NCI-H1436 (cell line): ENCODE data around the gene TBPL2.
"Not testable (repeated sequence)": the region's sequence is repeated elsewhere in the genome, so short reads cannot be mapped to it uniquely, and the experiment has no call there.

Experiments
- DNase-seq: peaks from one replicate; lab custom pipeline; 2025; lab: John Stamatoyannopoulos, UW

TBPL2 gene

DNA sequence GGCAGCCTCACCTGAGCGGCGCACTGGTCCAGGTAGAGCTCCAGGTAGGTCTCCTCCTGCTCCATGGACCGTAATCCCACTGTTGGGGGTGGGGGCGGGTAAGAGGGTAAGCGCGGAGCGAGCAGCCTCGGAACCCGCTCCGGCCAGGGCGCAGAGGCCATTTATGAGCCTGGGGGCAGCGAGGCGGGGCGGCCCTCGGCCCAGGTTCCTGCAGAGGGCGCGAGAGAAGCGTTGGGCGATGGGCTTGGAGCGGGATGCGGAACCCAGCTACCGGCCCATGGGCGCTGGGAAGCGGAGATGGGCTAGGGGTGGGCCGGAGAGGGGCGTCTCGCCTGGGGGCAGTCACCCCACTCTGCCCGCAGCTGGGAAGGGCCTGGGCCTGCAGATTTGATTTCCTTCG, at the start of gene TBPL2:
TBPL2 (minus strand) TSS at position 232 of the 400 bp plus-strand sequence; CDS start at position 65, 167 bp downstream.
- DNase-seq: no peak

DNA sequence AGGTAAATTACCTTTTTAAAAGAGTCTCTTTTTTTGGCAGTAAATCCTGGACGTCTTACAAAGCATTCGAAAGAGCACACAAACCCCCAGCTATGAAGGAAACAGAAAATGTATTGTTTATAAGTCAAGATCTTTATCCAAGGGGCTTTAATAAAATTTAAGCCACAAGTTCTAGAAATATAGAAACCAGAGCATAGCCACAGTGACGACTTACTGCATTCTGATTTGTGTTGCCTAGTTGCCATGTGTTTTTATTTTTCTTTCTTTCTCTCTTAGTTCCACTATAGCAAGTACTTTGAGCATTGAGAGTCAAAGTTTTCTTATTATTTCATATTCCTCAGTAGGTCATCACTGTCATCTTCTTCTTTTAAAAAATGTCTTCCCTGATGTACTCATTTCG, 47.8 kb upstream of the TBPL2 start:
- DNase-seq: no peak

DNA sequence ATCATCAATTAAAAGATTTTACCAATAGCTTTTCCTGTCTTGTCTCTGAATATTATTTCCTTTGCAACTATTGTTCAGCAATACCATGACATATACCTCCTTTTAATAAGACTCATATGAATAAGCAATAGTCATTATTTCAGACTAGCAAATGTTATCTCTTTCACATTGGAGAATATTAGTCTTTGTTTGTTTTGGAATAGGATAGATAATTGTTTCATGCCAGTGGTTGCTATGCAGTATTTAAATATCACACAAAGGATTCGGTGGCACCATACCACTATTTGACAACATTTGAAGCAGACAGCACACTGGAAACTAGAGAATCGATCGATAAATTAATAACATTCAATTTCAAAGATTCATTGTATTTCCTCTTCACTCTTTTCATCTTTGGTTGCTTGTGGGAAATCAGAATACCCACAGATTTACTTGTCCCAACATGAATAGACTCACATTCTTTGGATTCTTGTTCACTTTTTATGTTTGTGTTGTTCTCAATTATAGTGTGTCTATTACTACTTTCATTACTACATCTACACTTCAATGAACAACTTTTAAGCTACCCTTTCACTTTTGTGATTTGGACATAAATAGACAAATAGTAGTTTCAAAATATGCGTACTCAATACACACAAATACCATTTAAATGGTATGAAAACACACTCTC, 42.7 kb upstream of the TBPL2 start:
- DNase-seq: no peak

DNA sequence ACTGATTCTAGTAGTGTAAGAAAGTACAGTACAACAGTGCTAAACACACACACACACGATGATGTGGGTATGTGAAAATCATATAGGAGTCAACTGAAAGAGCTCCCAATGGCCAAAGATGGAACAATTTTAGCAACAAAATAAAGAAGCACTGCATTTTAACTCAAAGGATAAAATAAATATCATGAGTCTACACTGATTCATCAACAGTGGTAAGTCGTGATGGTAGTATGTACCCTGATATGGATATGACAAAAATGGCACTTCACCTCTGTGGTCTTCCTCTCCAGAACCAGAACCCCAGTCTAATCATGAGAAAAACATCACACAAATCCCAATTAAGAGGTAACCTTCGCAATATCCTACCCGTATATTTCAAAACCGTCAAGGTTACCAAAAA, 41.4 kb upstream of the TBPL2 start:
- no peak for DNase-seq

DNA sequence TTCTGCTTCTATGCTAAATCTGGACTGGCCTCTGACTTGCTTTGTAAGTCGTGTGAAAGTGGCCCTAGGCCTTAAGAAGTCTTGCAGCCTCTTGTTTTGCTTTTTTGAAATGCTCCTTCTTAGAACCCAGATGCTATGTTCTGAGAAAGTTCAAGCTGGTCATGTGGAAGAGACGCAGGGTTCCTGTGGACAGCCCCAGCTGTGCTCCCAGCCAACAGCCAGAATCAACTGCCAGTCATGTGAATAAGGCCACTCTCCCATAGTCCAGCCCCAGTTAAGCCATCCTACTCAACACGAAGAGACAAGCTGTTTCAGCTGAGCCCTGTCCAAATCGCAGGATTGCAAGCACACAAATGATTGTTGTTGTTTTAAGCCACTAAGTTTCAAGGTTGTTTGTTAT, 37.3 kb upstream of the TBPL2 start:
- no peak for DNase-seq

DNA sequence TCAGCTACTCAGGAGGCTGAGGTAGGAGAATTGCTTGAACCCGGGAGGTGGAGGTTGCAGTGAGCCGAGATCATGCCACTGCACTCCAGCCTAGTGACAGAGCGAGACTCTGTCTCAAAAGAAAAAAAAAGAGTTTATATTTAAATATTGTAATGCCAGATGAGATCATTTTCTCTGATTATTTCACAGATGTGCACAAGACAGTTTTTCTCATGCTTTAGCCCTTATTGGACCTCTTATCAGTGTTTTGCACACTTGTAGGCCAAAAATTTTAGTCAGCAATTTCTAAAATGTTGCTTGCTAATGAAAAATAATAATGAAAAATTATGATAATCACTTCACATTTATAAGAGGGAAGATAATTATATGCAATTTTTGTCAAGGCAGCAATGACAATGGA, 36.0 kb upstream of the TBPL2 start:
- not testable (repeated sequence) for DNase-seq

DNA sequence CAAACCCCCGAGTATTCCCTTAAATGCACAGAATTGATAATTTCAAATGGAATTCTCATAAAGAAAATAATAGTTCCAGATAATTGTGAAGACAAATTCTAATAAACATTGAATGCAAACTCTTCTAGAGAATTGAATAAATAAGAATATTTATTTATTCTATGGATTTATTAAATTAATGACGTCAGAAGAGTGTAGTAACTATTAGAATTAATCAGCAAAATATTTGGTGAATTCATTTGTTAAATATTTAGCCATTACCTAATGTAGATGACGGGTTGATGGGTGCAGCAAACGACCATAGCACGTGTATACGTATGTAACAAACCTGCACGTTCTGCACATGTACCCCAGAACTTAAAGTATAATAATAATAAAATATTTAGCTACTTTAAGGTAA, 33.4 kb upstream of the TBPL2 start:
- DNase-seq: no peak

DNA sequence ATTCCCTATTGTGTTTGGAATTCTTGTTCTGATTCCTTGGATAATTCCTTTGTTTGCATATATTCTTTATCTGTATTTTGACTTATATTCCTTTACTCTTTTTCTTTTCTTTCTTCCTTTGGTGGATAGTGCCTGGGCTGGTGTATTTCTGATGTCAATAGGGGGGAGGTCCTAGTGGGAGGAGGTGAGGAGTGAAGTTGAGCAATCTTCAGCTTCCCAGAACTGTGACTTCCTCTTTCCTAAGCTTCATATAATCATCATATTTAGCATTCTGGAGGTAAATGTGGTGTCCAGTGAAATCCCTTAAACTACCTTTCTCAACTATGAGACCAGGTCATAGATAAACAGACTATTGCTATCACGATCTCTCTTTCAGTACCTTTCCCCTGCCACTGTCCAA, 29.6 kb upstream of the TBPL2 start:
- no peak for DNase-seq

DNA sequence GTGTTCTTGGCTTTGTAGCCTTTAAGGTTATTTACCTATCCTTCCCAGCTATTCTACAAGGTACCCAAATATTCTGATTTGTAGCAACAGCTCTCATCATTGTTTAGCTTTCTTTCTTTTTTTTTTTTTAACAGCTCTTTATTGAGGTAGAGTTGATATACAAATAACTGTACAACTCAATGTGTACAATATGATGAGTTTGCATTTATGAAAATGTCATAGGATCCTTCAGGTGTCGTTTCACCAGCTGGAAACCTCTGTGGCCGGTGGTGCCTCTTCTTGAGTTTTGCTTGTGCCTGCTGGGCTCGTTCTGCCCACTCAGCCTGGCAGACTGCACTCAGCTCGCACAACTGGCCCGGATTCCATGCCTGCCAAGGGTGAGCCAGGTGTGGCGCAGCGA, 26.9 kb upstream of the TBPL2 start:
- DNase-seq: no peak

DNA sequence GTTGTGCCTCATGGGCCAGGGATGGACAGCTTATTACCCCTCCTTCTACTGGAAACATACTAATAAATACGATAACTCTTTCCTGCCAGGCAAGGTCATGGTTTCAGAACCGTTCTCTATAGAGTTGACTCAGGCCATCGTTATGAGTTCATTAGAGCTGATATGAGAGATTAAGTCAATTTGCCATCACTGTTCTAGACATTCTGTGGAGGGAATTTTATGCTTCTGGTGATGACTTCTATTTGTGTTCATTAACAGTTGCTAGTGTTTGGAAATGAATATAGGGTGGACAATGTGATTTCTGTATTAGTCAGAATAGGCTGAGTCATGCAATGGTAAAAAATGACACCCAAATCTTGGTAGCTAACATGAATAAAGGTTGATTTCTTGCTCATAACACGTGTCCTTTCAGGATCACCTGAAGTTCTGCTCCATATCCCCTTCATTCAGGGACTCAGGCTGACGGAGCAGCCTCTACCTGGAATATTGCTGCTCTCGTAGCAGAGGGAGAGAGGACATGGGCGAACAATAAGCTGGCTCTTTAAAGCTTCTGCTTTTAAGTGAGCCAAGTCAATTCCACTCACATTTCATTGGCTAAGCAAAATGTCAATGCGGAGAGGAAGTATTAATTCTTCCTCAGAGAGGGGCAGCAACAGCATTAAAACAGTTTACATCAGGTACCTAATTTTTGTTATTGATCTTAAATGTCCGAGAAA, 18.5 kb upstream of the TBPL2 start:
- DNase-seq: no peak

DNA sequence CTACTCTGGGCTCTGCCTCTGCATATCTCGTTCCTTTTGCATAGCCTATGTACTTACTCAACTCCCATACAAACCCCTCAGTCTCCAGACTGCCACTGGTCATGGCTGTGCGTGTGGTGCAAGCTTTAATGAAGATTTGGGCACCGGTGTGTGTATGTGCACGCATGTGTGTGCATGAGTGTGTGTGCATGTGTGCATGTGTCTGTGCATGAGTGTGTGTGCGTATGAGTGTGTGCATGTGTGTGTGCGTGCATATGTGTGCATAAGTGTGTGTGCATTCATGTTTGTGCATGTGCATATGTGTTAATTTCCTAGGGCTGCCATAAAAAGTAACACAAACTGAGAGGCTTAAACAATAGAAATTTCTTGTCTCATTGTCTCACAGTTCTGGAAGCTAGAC, 17.1 kb upstream of the TBPL2 start:
- no peak for DNase-seq

DNA sequence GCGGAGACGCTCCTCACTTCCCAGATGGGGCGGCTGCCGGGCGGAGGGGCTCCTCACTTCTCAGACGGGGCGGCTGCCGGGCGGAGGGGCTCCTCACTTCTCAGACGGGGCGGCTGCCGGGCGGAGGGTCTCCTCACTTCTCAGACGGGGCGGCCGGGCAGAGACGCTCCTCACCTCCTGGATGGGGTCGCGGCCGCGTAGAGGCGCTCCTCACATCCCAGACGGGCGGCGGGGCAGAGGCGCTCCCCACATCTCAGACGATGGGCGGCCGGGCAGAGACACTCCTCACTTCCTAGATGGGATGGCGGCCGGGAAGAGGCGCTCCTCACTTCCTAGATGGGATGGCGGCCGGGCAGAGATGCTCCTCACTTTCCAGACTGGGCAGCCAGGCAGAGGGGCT, 16.0 kb upstream of the TBPL2 start:
- DNase-seq: not testable (repeated sequence)

DNA sequence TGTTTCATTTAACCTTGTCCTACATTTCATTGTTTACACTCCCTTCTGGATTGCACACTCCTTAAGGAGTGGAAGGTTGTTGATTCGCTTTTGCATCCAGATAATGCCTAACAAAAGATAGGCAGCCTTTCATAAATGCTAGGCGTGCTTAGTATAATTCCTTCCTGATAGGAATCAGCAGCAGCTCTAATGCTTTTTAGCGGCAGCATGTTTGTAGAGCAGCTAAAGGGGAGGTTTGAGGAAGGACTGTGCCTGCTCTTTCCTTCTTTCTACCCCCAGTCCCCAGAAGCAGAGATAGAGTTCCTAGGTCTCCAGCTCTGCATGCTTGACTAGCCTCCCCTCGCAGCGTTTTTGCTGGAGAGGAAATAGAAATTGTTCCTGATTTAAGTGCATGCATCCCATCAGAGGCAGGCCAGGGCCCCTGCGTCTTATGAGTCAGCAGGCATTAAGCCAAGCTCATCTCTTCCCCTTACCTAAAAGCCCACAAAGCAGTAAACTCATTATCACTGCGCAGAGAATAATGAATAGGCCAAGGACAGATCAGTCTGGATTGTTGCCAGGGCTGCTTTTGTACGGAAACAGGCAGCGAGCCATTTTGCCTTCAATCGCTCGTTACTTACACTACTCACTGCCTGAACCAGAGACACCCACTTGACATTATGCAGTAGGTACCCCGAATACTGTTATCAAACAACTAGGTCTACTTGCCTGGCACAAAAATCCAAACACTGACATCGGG, 14.0 kb upstream of the TBPL2 start:
- DNase-seq: peak; percentile 91

DNA sequence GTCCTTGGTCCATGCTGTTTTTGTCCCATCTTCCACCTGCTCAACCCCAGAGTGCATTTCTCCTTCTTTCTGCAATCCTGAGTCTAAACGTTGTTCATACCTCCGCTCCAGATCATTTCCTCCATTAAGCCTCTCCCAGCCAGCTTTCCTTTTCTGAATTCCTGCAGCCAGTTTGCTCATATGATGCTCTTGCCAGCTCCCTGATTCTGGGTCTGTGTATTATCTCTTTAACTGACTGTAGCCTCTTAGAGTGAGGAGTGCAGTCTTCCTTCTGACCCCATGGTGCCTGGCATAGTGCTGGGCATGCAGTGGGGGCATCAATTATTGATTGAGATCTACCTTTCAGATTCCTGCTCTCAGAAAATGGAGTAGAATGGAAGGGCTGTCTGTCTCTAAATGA, 11.5 kb upstream of the TBPL2 start:
- DNase-seq: no peak

DNA sequence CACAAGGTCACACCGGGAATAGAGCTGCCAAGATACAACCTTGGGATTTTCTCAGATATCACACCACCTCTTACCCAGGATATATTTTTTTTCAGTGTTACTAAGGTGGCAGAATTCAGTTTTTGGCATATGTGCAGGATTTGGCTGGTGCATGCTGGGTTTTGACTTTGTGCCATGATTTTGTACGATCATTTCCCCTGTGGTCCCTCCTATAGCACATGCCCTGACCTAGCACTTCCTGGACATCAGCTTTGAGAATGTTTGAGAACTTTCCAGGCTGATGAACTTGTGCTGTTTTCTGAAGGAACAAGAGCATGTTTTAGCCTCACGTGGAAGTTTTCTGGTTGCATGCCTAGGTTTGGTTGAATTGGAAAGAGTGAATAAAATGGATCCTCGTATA, 11.0 kb upstream of the TBPL2 start:
- no peak for DNase-seq

DNA sequence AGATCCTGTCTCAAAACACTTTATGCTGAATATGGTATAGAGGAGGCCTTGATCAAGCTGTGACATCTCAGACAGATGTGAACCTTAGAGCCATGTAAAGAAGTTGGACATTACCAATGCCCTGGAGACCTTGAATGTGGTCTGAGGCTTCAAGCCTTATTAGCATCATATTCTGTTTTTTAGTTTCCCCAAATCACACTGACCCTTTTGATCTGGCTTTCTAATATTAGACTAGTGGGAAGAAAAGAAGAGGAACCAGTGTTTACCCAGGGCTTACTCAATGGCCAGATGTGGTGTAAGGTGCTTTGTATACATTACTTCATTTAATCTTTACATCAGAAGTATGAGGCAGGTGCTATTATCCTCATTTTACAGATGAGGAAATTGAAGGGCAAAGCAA, 10.6 kb upstream of the TBPL2 start:
- no peak for DNase-seq

DNA sequence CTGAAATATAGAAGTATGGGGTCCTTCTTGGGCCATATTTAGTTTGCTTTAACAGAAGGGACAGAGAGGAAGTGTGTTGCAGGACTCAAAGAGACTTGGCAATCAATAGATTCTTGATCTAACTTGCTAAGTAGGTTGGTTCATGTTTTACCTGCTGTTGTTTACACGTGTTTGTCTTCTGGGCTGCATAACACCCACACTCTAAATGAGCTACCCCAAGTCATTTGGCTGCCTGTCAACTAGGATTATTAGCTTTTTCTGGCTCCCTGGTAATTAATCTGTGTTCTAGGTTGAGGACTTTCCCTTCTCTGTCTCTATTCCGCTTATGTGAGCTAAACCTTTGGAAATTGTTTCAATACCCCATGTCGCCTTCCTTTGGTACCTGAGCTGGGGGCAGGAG, 10.1 kb upstream of the TBPL2 start:
- DNase-seq: no peak

DNA sequence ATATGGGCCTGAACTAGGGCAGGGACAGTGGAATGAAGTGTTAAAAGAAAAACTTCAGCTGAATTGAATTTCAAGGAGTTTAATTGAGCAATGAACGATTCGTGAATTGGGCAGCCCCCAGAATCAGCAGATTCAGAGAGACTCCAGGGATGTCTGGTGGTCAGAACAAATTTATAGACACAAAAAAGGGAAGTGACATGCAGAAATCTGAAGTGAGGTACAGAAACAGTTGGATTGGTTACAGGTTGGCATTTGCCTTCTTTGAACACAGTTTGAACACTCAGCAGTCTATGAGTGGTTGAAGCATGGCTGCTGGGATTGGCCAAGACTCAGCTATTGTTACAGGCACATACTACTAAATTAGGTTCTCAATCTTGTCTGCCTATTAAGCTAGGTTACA, 9.7 kb upstream of the TBPL2 start:
- DNase-seq: no peak

DNA sequence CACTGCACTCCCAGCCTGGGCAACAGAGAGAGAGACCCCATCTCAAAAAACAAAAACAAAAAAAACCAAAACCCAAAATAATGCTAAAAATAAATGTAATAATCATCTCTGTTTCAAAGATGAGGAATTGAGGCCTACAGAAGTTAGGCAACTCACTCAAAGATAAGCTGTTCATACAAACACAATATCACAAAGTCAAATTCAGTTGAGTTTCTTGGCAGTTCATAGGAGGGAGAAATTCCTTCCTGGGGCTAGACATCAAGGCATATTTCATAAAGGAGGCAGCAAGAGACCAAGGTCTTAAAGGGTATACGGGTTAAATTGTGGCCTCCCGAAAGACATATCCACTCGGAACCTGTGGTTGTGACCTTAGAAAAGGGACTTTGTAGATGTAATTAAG, 8.7 kb upstream of the TBPL2 start:
- DNase-seq: no peak

DNA sequence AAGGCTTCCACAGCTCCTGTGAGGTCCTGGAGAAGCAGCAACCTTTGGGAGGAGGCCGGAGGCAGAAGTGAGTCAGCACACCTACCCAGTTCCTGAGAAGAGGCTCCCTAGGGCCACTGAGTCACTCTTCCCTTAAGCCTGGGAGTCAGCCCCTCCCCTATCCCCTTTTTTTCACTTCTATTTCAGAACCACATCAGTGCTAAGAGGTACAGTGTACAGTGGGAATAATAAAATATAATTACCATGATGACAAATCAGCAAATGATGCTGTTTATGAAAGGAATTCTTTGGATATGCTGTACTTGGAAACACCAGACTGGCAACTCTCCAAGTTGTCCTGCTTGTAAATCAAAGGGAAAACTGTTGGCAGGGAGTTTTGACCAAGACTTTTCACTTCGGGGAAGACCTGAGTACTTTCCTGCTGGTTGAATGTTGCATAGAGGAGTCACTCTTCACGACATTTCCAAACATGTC, 7.8 kb upstream of the TBPL2 start:
- no peak for DNase-seq

DNA sequence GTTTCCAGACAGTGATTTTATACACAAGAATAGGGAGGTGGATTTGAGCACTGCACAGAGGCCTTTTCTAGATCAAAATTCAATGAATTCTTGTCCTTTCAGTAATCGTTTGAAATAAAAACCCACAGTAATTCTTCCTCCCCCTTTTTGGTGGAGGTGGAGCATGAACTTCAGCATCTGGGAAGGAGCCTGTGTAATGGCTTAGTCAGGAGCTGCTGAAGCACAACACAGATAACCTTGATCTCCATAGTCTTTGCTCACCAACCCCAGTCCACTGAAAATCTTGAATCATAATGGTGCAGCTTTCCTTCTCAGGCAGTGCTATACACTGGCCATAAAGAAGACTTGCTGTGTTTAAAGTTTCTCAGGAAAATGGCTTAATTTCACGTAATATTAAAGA, 6.4 kb upstream of the TBPL2 start:
- DNase-seq: no peak

DNA sequence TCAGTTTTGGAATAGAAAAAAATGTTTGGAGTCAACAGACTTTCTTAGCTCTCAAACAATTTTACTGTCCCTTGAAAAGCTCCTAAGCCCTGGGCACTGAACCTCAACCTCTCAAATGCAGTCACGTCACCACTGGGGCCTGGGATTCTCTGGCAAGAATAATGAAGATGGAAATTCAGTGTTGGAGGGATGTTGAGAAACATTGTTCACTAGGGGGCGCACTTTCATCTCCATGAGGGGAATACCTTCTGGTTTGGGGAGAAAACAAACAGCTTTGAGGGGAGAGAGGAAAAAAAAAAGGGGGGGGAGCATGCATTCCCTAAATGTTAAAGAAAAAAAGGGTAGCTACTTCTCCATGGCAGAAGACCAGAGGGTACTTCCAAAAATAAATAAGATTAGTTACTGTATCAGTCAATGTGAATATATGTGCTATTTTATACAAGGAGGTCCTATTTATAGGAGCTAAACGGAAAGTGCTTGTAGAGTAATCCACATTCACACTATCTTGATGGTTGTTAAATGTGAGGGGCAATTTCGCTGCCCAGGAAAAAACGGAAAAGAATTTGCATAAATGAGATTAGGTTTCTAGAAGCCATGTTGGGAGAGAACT, 5.8 kb upstream of the TBPL2 start:
- DNase-seq: peak; percentile 81

DNA sequence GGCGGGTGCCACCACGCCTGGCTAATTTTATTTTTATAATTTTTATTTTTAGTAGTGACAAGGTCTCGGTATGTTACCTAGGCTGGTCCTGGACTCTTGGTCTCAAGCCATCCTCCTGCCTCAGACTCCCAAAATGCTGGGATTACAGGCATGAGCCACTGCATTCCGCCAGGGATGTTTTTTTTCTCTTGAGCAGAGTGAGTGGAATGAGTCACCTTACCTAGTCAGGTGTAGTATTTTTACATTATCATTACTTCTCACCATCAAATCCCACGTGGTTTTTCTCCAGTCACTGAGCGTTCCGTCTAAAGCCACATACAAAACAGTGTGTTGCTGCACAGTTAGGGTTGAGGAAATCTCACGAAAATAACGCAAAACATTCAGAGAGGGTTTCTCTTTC, 870 bp upstream of the TBPL2 start:
- DNase-seq: no peak
